A549 (cell line): ENCODE measurements around the gene UNC5CL. TPM values are rescaled to one million over a fixed set of nuclear protein-coding genes. Genes with fewer than 3 reads are reported as not detected.

Source experiments
- ATAC-seq, 2 experiments: fragments of 200-7000 bp in 1 of 2; fragments of >200 bp in 1 of 2; cut with Nextera tagmentation in 1 of 2; cut with Tn5 transposase in 1 of 2; 3 replicates each; pipeline versions ENCODE4 v1.8.0 to v1.9.1; 2018 to 2020; ENCODE audit warnings: mild to moderate bottlenecking in 1 of 2, moderate library complexity in 1 of 2
- CTCF ChIA-PET: fragments of 300-600 bp; sonication (Branson Sonifier 250); formaldehyde crosslinking; extraction: SDS; loops from one replicate; lab custom pipeline; 2021; ENCODE audit warnings: antibody characterized with exemption, inconsistent platforms; lab: Yijun Ruan, JAX
- POLR2A ChIA-PET: fragments of 350-600 bp; formaldehyde crosslinking; extraction: SDS; loops from one replicate; lab custom pipeline; 2021; ENCODE audit warnings: antibody characterized with exemption, inconsistent platforms; lab: Yijun Ruan, JAX
- DNase-seq, 2 experiments: peaks; one replicate each; pipeline versions ENCODE4 v3.0.0 to v3.0.0-alpha.2; 2011 to 2016; ENCODE audit warnings: low read depth in 1 of 2, low spot score in 1 of 2
- FAIRE-seq: peaks from 2 replicates; lab custom pipeline; 2011; peaks lifted over from hg19 to GRCh38; lab: Jason Lieb, UNC
- H3K27ac ChIP-seq, 2 experiments: fragments of >200 bp; sonication (Bioruptor Twin); formaldehyde crosslinking; 3 replicates each; pipeline ENCODE4 v1.5.1; 2016 to 2017
- H3K4me1 ChIP-seq: fragments of >200 bp; sonication (Bioruptor Twin); formaldehyde crosslinking; 3 replicates; pipeline ENCODE4 v1.6.1; 2016
- H3K4me2 ChIP-seq: fragments of >200 bp; sonication (Bioruptor Twin); formaldehyde crosslinking; 3 replicates; pipeline ENCODE4 v1.6.1; 2016
- H3K4me3 ChIP-seq: fragments of >200 bp; sonication (Bioruptor Twin); formaldehyde crosslinking; 3 replicates; pipeline ENCODE4 v1.5.1; 2016
- H3K9me3 ChIP-seq: fragments of >200 bp; sonication (Bioruptor Twin); formaldehyde crosslinking; 3 replicates; pipeline ENCODE4 v1.6.1; 2016
- CBX2 ChIP-seq: fragments of 200-600 bp; sonication (generic); IDR thresholded peaks from 2 replicates; pipeline ENCODE4 v1.6.1; 2016; ENCODE audit warnings: low read depth, mild to moderate bottlenecking, borderline replicate concordance
- CBX8 ChIP-seq: fragments of 200-600 bp; sonication (generic); IDR thresholded peaks from 2 replicates; pipeline ENCODE4 v1.6.1; 2016
- CHD2 ChIP-seq: fragments of 150-350 bp; IDR thresholded peaks from 2 replicates; pipeline ENCODE4 v1.6.1; 2014; ENCODE audit warnings: low read length; ENCODE audit not compliant: partially characterized antibody
- CTCF ChIP-seq: fragments of >200 bp; sonication (Bioruptor Twin); formaldehyde crosslinking; IDR thresholded peaks from 3 replicates; pipeline ENCODE4 v1.5.1; 2016
- E2F6 ChIP-seq: IDR thresholded peaks from 2 replicates; pipeline ENCODE4 v1.6.1; 2012; ENCODE audit warnings: low read depth, borderline replicate concordance
- EHF ChIP-seq: fragments of 250-450 bp; sonication (Bioruptor Pico); IDR thresholded peaks from 2 replicates; pipeline ENCODE4 v1.5.0; 2020; ENCODE audit warnings: mild to moderate bottlenecking
- EHMT2 ChIP-seq: fragments of 200-600 bp; sonication (generic); IDR thresholded peaks from 2 replicates; pipeline ENCODE4 v1.6.1; 2016; ENCODE audit warnings: antibody characterized with exemption, low read depth, mild to moderate bottlenecking, moderate library complexity
- FOSL2 ChIP-seq, 2 experiments: fragments of 450-650 bp in 1 of 2; fragments of >200 bp in 1 of 2; sonication (Bioruptor Twin) in 1 of 2; formaldehyde crosslinking; IDR thresholded peaks; 2 replicates each; pipeline versions ENCODE4 v1.5.0 to v1.6.1; 2016 to 2020; ENCODE audit warnings: mild to moderate bottlenecking in 1 of 2, moderate library complexity in 1 of 2
- FOXS1 ChIP-seq: fragments of 250-450 bp; sonication (Bioruptor Pico); IDR thresholded peaks from 2 replicates; pipeline ENCODE4 v1.5.0; 2020; ENCODE audit warnings: mild to moderate bottlenecking, moderate library complexity
- HDAC2 ChIP-seq: fragments of 200-600 bp; sonication (generic); IDR thresholded peaks from 2 replicates; pipeline ENCODE4 v1.6.1; 2016
- HES2 ChIP-seq: fragments of >200 bp; sonication (Bioruptor Twin); formaldehyde crosslinking; IDR thresholded peaks from 2 replicates; pipeline ENCODE4 v1.6.1; 2016
- HEYL ChIP-seq: fragments of 250-450 bp; sonication (Bioruptor Pico); IDR thresholded peaks from 2 replicates; pipeline ENCODE4 v1.8.0; 2021; ENCODE audit warnings: mild to moderate bottlenecking, moderate library complexity
- HMGXB4 ChIP-seq: fragments of 250-450 bp; sonication (Bioruptor Pico); IDR thresholded peaks from 2 replicates; pipeline ENCODE4 v1.5.0; 2021; ENCODE audit warnings: mild to moderate bottlenecking, moderate library complexity, borderline replicate concordance
- HOXA7 ChIP-seq: fragments of 250-450 bp; sonication (Bioruptor Pico); IDR thresholded peaks from 2 replicates; pipeline ENCODE4 v1.5.0; 2020; ENCODE audit warnings: mild to moderate bottlenecking, moderate library complexity
- HOXB5 ChIP-seq: fragments of 250-450 bp; sonication (Bioruptor Pico); IDR thresholded peaks from 2 replicates; pipeline ENCODE4 v1.5.0; 2020; ENCODE audit warnings: mild to moderate bottlenecking, moderate library complexity
- JUNB ChIP-seq: fragments of >200 bp; sonication (Bioruptor Twin); formaldehyde crosslinking; IDR thresholded peaks from 2 replicates; pipeline ENCODE4 v1.6.1; 2016
- NFE2L2 ChIP-seq: fragments of 150-350 bp; conservative IDR thresholded peaks from 2 replicates; pipeline ENCODE4 v1.6.1; 2014; ENCODE audit warnings: low read length
- NR3C1 ChIP-seq: fragments of >200 bp; sonication (Bioruptor Twin); formaldehyde crosslinking; IDR thresholded peaks from 3 replicates; pipeline ENCODE4 v1.6.1; 2017
- PHF8 ChIP-seq: fragments of 200-600 bp; sonication (generic); IDR thresholded peaks from 2 replicates; pipeline ENCODE4 v1.6.1; 2016; ENCODE audit warnings: low read depth, mild to moderate bottlenecking, antibody characterized with exemption, moderate library complexity, borderline replicate concordance
- POLR2AphosphoS2 ChIP-seq: conservative IDR thresholded peaks from 2 replicates; pipeline ENCODE4 v1.6.1; 2012; ENCODE audit warnings: low read length, improper control_type of control experiment, inconsistent platforms
- RAD21 ChIP-seq, 2 experiments: fragments of >200 bp in 1 of 2; sonication (Bioruptor Twin) in 1 of 2; formaldehyde crosslinking in 1 of 2; IDR thresholded peaks in 1 of 2; conservative IDR thresholded peaks in 1 of 2; 2 replicates in 1 of 2; 3 replicates in 1 of 2; pipeline ENCODE4 v1.6.1; 2012 to 2018; ENCODE audit warnings: inconsistent platforms in 1 of 2
- RCOR1 ChIP-seq: fragments of 150-350 bp; IDR thresholded peaks from 2 replicates; pipeline ENCODE4 v1.6.1; 2014; ENCODE audit warnings: antibody characterized with exemption, low read length, low read depth
- TFCP2L1 ChIP-seq: fragments of 250-450 bp; sonication (Bioruptor Pico); IDR thresholded peaks from 2 replicates; pipeline ENCODE4 v1.5.0; 2021; ENCODE audit warnings: mild to moderate bottlenecking
- TP53 ChIP-seq: fragments of 250-450 bp; sonication (Bioruptor Pico); IDR thresholded peaks from 2 replicates; pipeline ENCODE4 v1.5.0; 2021; ENCODE audit warnings: mild to moderate bottlenecking, moderate library complexity
- ZC3H11A ChIP-seq: fragments of 450-650 bp; IDR thresholded peaks from 2 replicates; pipeline ENCODE4 v1.6.1; 2014; ENCODE audit warnings: antibody characterized with exemption, mild to moderate bottlenecking
- WGBS: methylation state at CpG from one replicate; pipeline ENCODE4 v1.1.6; 2017; ENCODE audit errors: missing lambda C conversion rate; 5-methylcytosine and 5-hydroxymethylcytosine counted together
- polyA plus RNA-seq, 4 experiments: library from polyadenylated mRNA; depleted of rRNA in 3 of 4; stranded (reverse); fragments of >200 nt; fragmentation: RNase III in 1 of 4; extraction: RNeasy Plus Mini Kit Qiagen cat#74134 plus additional on column Dnase treatment in 1 of 4; gene quantifications; 2 replicates in 3 of 4; 3 replicates in 1 of 4; pipeline ENCODE4 v1.2.3, GENCODE V29; 2011 to 2017

UNC5CL gene
- polyA plus RNA-seq, 2 of the 4 experiments (the other 2 are of a cell fraction): 1.1 to 2.8 TPM

- no peak for TF ChIP-seq CTCF
- TF ChIP-seq, all 56 proteins: peak for 0
Observed at GRCh38 chr6:41047745-41048732, 9.0 kb upstream of the UNC5CL start (continued).

GRCh38 chr6:41047306-41047705 is 8.3 kb upstream of the UNC5CL start:
- ChIA-PET CTCF (interaction anchor here (1.4 to 2.5 kb wide), 3 partner anchors 17 to 153 kb away, joined by 3 to 7 read pairs (median 3); no protein-coding TSS in a partner anchor), POLR2A (no interaction called here)
- H3K4me2 ChIP-seq: no peak overlapping the region
- no peak overlapping the region for H3K4me3 ChIP-seq
- TF ChIP-seq ZC3H11A (no peak), CBX8 (no peak), JUNB (no peak), HES2 (no peak), E2F6 (no peak), HEYL (CRISPR knock-in tag) (no peak), PHF8 (no peak), POLR2AphosphoS2 (no peak), FOSL2 (IDR thresholded peaks at IDR 0.05) (no peak), FOSL2 (CRISPR knock-in tag; IDR thresholded peaks at IDR 0.05) (no peak)
- no peaks in the 10 kb centered on the region for H3K9me3 ChIP-seq
- 97% methylated on average over 2 of the region's 2 CpGs for WGBS
- no peak for ATAC-seq
- no peaks in the 10 kb centered on the region for H3K4me1 ChIP-seq
- no peak for DNase-seq
- no peak overlapping the region for H3K27ac ChIP-seq
- no peak for FAIRE-seq

- H3K4me2 ChIP-seq: no peak overlapping the region
- no peak overlapping the region for H3K27ac ChIP-seq
- CTCF ChIA-PET: interaction anchor here (1.0 to 1.4 kb wide), 2 partner anchors 10 to 18 kb away, joined by 3 to 5 read pairs; no protein-coding TSS in a partner anchor
- DNase-seq (no peak), FAIRE-seq (no peak), ATAC-seq (no peak)
- 88% methylated on average over 1 of the region's 1 CpG for WGBS
- H3K9me3 ChIP-seq: no peaks in the 10 kb centered on the region
- H3K4me3 ChIP-seq: no peak overlapping the region
- POLR2A ChIA-PET: no interaction called here
- no peak for TF ChIP-seq CTCF
- TF ChIP-seq EHF (CRISPR knock-in tag): no peak
- no peak for TF ChIP-seq HES2
- no peak for TF ChIP-seq ZC3H11A
- TF ChIP-seq FOSL2 (IDR thresholded peaks at IDR 0.05): no peak
- TF ChIP-seq FOSL2 (CRISPR knock-in tag; IDR thresholded peaks at IDR 0.05): no peak
- TF ChIP-seq HMGXB4 (CRISPR knock-in tag): no peak
- no peak for TF ChIP-seq CBX2
- no peak for TF ChIP-seq HDAC2
- no peak for TF ChIP-seq NFE2L2
- TF ChIP-seq RAD21 (conservative IDR thresholded peaks at IDR 0.05 in 1 of 2, IDR thresholded peaks at IDR 0.05 in 1 of 2): no peak
- TF ChIP-seq HOXB5 (CRISPR knock-in tag): no peak
- TF ChIP-seq TFCP2L1 (CRISPR knock-in tag): no peak
- no peak for TF ChIP-seq RCOR1
- no peak for TF ChIP-seq TP53
- TF ChIP-seq HOXA7: no peak
- TF ChIP-seq CHD2: no peak
- no peak for TF ChIP-seq EHMT2
- TF ChIP-seq NR3C1: no peak
- no peak for TF ChIP-seq FOXS1 (CRISPR knock-in tag)
- TF ChIP-seq, all 56 proteins: peak for 0
- peaks cover 4% of the 10 kb centered on the region for H3K4me1 ChIP-seq
Observed at GRCh38 chr6:41046084-41046483, 7.1 kb upstream of the UNC5CL start.
